ENCODE results near the gene NCOA7. TPM values are rescaled to one million over a fixed set of nuclear protein-coding genes. Genes with fewer than 3 reads are reported as not detected.

The NCOA7 gene
- total and polyA plus RNA-seq, 10 of the 15 experiments (the other 5 are each of a cell fraction or from before 2014, with no cell fraction given), result 18.9 to 50.3 (median 34.2) TPM

GRCh38 chr6:125850361-125850760, 59.6 kb downstream of the NCOA7 start:
- Histone ChIP-seq H3K4me2 (ENCODE audit: control insufficient read depth, insufficient read depth) (no peak overlapping the region), H2AFZ (ENCODE audit: control insufficient read depth, low read depth, low read length) (no peak overlapping the region), H3K9me3 (replicated peaks; ENCODE audit: control insufficient read depth, insufficient read depth, low read length) (no peaks in the 10 kb centered on the region), H3K27me3 (replicated peaks in 1 of 2; ENCODE audit: control insufficient read depth in 2 of 2, insufficient read depth in 2 of 2, low read length in 1 of 2) (no peaks in the 10 kb centered on the region), H3K9ac (ENCODE audit: control insufficient read depth, insufficient read depth, low read length) (no peak overlapping the region), H4K20me1 (ENCODE audit: control insufficient read depth, insufficient read depth) (no peaks in the 10 kb centered on the region), H3K4me1 (ENCODE audit: control insufficient read depth, insufficient read depth, low read length) (no peaks in the 10 kb centered on the region), H3K36me3 (ENCODE audit: control insufficient read depth in 2 of 2, insufficient read depth in 2 of 2, low read length in 1 of 2) (no peaks in the 10 kb centered on the region; a peak in 1 of 4 replicates), H3K4me3 (no peak overlapping the region), H3K27ac (ENCODE audit: control insufficient read depth, insufficient read depth) (no peak overlapping the region), H3K79me2 (ENCODE audit: control insufficient read depth, insufficient read depth, low read length) (peaks cover 5% of the 10 kb centered on the region)
- 97% methylated on average over 3 of the region's 3 CpGs for WGBS (ENCODE audit: insufficient coverage, insufficient replicate concordance, low lambda C conversion rate, missing lambda C conversion rate)
- in situ Hi-C loops (cut with MboI), result no loop called here
- FAIRE-seq (no peak), ATAC-seq (no peak), DNase-seq (ENCODE audit: low read depth, low spot score) (no peak)
- ChIA-PET RAD21 (ENCODE audit: unreplicated experiment) (interaction anchor here (0.8 to 1.6 kb wide), 3 partner anchors 16 to 124 kb away, joined by 3 to 4 read pairs (median 3); no protein-coding TSS in a partner anchor), POLR2A (interaction anchor here (0.6 kb wide), 1 partner anchor 53 kb away, joined by 3 read pairs; no protein-coding TSS in a partner anchor), SMC1A (ENCODE audit: uncharacterized antibody, unreplicated experiment) (interaction anchor here (0.8 to 2.0 kb wide), 7 partner anchors 12 to 69 kb away, joined by 3 to 4 read pairs (median 3); no protein-coding TSS in a partner anchor), CTCF (interaction anchor here (0.6 to 2.3 kb wide), 2 partner anchors 16 to 69 kb away, joined by 3 to 7 read pairs; no protein-coding TSS in a partner anchor)
- no peak for TF ChIP-seq CEBPZ (IDR thresholded peaks at IDR 0.05; ENCODE audit: low read depth, low read length)
- TF ChIP-seq EP300 (IDR thresholded peaks at IDR 0.05; ENCODE audit: borderline replicate concordance in 1 of 2, control insufficient read depth in 1 of 2, low read depth in 2 of 2, low read length in 2 of 2), result no peak
- TF ChIP-seq RBBP5 (conservative IDR thresholded peaks at IDR 0.05), result no peak
- TF ChIP-seq CEBPB (IDR thresholded peaks at IDR 0.05; ENCODE audit: borderline replicate concordance in 1 of 2, low read depth in 2 of 2, low read length in 2 of 2), result no peak
- no peak for TF ChIP-seq STAT3 (IDR thresholded peaks at IDR 0.05; ENCODE audit: low read depth, low read length)
- no peak for TF ChIP-seq SUPT20H (IDR thresholded peaks at IDR 0.05; ENCODE audit: borderline replicate concordance, control insufficient read depth, low read depth, low read length)
- no peak for TF ChIP-seq NFIC (IDR thresholded peaks at IDR 0.05; ENCODE audit: low read depth, low read length)
- no peak for TF ChIP-seq JUND (IDR thresholded peaks at IDR 0.05; ENCODE audit: low read depth, low read length)
- no peak for TF ChIP-seq CTCF (IDR thresholded peaks at IDR 0.05 in 2 of 3, conservative IDR thresholded peaks at IDR 0.05 in 1 of 3; ENCODE audit: control insufficient read depth in 2 of 3, extremely low read depth in 1 of 3, insufficient read depth in 1 of 3, low read depth in 3 of 3, low read length in 3 of 3)
- TF ChIP-seq CBX3 (IDR thresholded peaks at IDR 0.05; ENCODE audit: borderline replicate concordance, low read depth), result no peak
- TF ChIP-seq EED (IDR thresholded peaks at IDR 0.05; ENCODE audit: low read depth), result no peak
- no peak for TF ChIP-seq FOS (IDR thresholded peaks at IDR 0.05; ENCODE audit: borderline replicate concordance, extremely low read depth, insufficient read length)
- TF ChIP-seq BHLHE40 (IDR thresholded peaks at IDR 0.05; ENCODE audit: borderline replicate concordance in 1 of 2, low read depth in 2 of 2, low read length in 1 of 2), result no peak
- TF ChIP-seq IKZF1 (conservative IDR thresholded peaks at IDR 0.05), result no peak
- BruUV-seq (replicated peaks), result no TSS peak
- intact Hi-C loops (cut with micrococcal nuclease; ENCODE audit: unreplicated experiment), result no loop called here

Measured in GM12878 (cell line).